Measurements from ENCODE around the gene RPS10. TPM values are rescaled to one million over a fixed set of nuclear protein-coding genes. Genes with fewer than 3 reads are reported as not detected.
"Not testable (repeated sequence)": the region's sequence is repeated elsewhere in the genome, so short reads cannot be mapped to it uniquely, and the experiment has no call there.

The RPS10 gene
- total RNA-seq, 2 donors from 2014 or later: 2,080 to 2,467 TPM

DNA sequence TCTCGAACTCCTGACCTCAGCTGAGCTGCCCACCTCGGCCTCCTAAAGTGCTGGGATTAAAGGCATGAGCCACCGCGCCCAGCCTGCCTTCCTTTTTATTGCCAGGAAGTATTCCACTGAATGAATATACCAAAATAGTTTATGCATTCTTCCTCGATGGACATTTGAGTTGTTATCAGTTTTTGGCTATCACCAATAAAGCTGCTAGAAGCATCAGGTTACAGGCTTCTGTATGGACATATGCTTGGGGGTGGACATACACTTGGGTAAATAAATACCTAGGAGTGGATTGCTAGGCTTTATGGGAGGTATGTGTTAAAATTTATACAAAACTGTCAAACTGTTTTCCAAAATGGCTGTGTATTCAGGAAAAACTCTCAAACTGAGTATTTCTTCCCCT is 10.0 kb upstream of the RPS10 start:
- no peaks in the 10 kb centered on the region for H3K4me1 Mint-ChIP-seq
- no peak overlapping the region for H3K4me3 Mint-ChIP-seq
- no peaks in the 10 kb centered on the region for H3K36me3 Mint-ChIP-seq (ENCODE audit: low read depth)
- ATAC-seq (replicated peaks): no peak
- H3K9me3 Mint-ChIP-seq: no peaks in the 10 kb centered on the region
- no peak overlapping the region for H3K27ac Mint-ChIP-seq
- H3K27me3 Mint-ChIP-seq: no peaks in the 10 kb centered on the region

DNA sequence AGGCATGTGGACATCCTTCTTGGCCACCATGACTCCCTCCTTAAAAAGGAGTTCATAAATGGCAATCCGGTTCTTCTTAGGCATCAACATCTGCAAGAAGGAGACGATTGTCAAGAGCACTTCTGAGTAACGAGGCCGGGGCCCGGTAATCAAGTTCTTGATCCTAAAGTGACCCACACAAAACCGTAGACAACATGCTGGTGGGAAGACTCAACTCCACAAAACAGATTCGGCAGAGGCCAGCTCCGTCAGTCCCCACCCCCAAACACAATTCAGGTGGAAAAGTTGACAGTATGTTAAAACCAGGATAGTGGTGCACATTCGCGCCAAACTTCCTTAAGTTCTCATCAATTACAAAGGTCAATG is 754 bp downstream of the RPS10 start:
- Mint-ChIP-seq H3K4me1 (peaks cover 4% of the 10 kb centered on the region), H3K27ac (peak overlapping the region; percentile 100), H3K27me3 (no peaks in the 10 kb centered on the region), H3K4me3 (peak overlapping the region; percentile 95), H3K9me3 (no peaks in the 10 kb centered on the region), H3K36me3 (ENCODE audit: low read depth) (peaks cover 61% of the 10 kb centered on the region)
- ATAC-seq (replicated peaks): no peak

DNA sequence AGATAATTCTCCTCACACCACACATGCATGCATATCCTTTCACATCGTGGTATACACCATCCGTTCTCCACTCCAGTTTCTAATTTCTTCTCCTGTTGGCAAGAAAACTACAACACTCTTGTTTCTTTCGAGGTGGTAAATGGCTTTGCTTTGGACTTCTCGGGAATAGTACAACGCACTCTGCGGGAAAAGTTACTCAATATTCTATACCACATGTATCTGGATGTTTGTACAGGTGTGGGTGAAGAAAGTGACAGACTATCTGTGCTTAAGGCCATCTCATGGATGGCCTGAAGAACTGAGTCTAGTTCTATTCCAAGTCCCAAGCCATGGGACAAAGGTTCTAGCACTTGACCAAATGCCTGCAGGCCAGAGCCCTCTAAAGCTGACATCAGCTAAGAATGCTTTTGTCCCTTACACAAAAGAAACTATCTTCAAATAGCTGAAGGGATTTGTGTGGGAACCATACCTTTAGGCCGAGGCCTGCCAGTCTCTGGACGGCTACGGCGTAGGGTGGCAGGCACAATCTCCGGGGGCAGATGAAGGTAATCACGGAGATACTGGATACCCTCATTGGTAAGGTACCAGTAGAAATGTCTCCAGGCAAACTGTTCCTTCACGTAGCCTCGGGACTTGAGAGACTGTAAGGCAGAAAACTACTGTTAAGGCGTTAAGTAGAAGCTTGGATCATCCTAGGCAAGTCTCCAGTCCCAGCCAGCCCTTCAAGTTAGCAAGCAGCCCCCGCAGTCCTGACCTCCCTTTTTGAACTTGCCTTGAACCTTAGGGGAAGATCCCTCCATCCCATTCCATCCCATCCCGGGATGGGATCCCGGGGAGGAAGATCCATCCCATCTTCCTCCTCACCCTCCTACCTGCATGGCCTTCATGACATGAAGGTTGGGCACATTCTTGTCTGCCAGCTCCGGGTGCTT is 1.4 kb downstream of the RPS10 start:
- Mint-ChIP-seq H3K9me3 (no peaks in the 10 kb centered on the region), H3K36me3 (ENCODE audit: low read depth) (peaks cover 67% of the 10 kb centered on the region), H3K4me3 (peak overlapping the region; percentile 95), H3K27ac (peak overlapping the region; percentile 100), H3K27me3 (no peaks in the 10 kb centered on the region), H3K4me1 (peaks cover 4% of the 10 kb centered on the region)
- ATAC-seq (replicated peaks): no peak

DNA sequence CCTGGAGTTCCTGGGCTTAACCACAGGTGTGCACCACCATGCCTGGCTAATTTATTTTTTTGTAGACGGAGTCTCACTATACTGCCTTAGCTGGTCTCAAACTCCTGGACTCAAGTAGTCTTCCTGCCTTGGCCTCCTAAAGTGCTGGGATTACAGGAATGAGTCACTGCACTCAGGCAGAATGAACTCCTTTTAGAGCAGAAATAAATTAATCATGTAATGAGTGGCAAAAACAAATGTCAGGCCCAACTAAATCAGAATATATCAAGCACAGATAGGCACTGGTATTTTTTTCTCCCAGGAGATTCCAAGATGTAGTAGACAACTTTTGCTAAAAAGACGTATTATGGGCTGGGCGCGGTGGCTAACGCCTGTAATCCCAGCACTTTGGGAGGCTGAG is 2.6 kb downstream of the RPS10 start:
- H3K27me3 Mint-ChIP-seq: no peaks in the 10 kb centered on the region
- H3K4me3 Mint-ChIP-seq: peak overlapping the region; percentile 95
- no peak for ATAC-seq (replicated peaks)
- H3K27ac Mint-ChIP-seq: peak overlapping the region; percentile 36
- H3K36me3 Mint-ChIP-seq (ENCODE audit: low read depth): peaks cover 80% of the 10 kb centered on the region
- H3K4me1 Mint-ChIP-seq: peaks cover 4% of the 10 kb centered on the region
- no peaks in the 10 kb centered on the region for H3K9me3 Mint-ChIP-seq

DNA sequence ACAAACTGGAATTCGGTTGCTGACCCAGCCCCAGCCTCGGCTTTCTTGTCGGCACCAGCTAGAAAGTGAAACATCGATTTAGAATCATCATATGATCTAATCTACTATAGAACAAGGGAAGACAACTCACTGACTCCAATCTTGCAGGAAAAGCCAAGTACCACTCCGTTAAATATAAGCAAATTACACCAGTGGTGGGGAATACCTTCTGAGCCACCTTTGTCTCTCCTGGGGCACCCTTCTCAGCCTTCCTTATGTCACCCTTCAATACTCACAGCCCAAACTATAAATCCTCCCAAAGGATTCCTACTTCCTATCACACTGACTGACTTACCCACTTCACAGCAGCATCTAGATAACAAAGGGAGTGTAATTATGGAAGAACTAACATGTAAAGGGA is 7.5 kb downstream of the RPS10 start:
- Mint-ChIP-seq H3K27ac (peak overlapping the region; percentile 29), H3K36me3 (ENCODE audit: low read depth) (peaks cover 94% of the 10 kb centered on the region), H3K27me3 (no peaks in the 10 kb centered on the region), H3K9me3 (no peaks in the 10 kb centered on the region), H3K4me1 (no peaks in the 10 kb centered on the region), H3K4me3 (no peak overlapping the region)
- ATAC-seq (replicated peaks): no peak

DNA sequence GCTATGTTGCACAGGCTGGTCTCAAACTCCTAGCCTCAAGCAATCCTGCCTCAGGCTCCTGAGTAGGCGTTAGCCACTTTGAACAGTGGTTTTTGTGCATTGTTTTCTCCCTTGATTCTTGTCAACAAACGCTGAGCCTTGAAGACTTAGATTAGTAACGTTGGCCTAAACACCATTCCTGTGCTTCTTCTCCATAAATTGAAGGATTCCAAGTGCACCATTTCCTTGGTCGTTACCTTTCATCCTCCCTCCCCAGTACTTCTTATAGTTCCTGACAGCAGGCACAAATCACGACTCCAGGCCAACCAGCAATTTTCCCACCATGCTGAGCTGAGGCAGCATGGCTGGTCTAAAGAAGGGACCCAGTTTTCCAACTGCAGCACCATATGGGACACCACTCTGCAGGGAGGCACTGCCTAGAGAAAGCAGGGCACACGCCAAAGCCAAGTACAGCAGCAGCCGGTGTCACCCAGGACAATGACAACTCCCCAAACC is 8.9 kb downstream of the RPS10 start:
- Mint-ChIP-seq H3K4me3 (no peak overlapping the region), H3K27ac (peak overlapping the region; percentile 28), H3K9me3 (no peaks in the 10 kb centered on the region), H3K36me3 (ENCODE audit: low read depth) (peaks cover 90% of the 10 kb centered on the region), H3K4me1 (peaks cover 5% of the 10 kb centered on the region), H3K27me3 (no peaks in the 10 kb centered on the region)
- ATAC-seq (replicated peaks): no peak

DNA sequence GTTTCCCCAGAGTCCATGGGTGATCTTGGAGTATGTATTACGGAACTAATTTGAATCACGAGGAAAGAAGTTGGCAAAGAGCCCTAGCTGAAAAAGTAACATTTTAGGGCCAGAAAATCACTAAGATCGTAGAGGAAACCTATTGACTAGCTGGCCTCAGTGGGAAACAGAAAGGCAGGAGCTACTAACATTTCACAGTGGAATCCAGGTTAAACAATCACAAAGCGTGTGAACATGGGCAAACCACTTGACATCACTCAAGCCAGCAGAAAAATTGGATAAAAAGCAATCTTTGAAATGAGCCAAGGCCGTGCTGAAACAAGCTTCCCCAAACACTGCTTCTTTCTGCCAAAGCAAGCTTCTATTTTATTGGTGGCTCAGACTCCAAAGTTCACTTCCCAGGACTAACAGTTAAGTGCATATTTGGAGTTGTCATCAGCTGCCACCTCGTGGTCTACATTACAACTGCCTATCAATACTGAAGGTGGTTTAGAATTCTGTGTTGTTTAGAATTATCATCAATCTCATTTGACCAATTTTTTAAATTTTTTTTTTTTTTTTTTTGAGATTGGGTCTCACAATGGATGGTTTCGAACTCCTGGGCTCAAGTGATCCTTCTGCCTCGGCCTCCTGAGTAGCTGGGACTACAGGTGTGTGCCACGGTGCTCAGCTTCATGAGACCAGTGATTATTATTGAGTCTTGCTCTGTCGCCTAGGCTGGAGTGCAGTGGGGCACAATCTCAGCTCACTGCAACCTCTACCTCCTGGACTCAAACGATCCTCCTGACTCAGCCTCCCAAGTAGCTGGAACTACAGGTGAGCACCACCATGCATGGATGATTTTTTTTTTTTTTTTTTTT is 10.6 kb downstream of the RPS10 start:
- H3K36me3 Mint-ChIP-seq (ENCODE audit: low read depth): peaks cover 77% of the 10 kb centered on the region
- no peaks in the 10 kb centered on the region for H3K9me3 Mint-ChIP-seq
- peaks cover 5% of the 10 kb centered on the region for H3K4me1 Mint-ChIP-seq
- no peak overlapping the region for H3K4me3 Mint-ChIP-seq
- no peaks in the 10 kb centered on the region for H3K27me3 Mint-ChIP-seq
- peak overlapping the region; percentile 17 for H3K27ac Mint-ChIP-seq
- ATAC-seq (replicated peaks): peak; percentile 51

DNA sequence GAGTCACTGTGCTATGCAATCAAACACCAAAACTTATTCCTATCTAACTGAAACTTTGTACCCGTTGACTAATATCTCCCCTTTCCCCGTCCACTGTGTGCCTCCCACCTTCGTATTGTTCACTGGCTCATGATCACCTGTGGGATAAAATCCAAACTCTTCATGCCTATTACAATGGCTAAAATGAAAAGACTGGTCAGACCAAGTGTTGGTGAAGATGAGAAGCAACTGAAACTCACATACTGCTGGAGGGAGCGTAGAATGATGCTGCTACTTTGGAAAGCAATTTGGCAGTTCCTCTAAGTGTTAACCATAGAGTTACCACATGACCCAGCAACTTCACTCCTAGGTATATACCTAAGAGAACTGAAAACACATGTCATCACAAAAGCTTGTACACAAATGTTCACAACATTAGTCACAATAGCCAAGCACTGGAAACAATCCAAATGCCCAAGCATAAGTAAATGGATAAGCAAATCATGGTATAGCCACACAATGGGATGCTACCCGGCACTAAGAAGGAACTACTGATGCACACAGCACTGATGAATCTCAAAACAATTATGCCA is 13.1 kb downstream of the RPS10 start:
- H3K27me3 Mint-ChIP-seq: no peaks in the 10 kb centered on the region
- H3K27ac Mint-ChIP-seq: peak overlapping the region; percentile 10
- H3K36me3 Mint-ChIP-seq (ENCODE audit: low read depth): peaks cover 52% of the 10 kb centered on the region
- no peaks in the 10 kb centered on the region for H3K9me3 Mint-ChIP-seq
- peaks cover 5% of the 10 kb centered on the region for H3K4me1 Mint-ChIP-seq
- H3K4me3 Mint-ChIP-seq: no peak overlapping the region
- peak; percentile 73 for ATAC-seq (replicated peaks)

DNA sequence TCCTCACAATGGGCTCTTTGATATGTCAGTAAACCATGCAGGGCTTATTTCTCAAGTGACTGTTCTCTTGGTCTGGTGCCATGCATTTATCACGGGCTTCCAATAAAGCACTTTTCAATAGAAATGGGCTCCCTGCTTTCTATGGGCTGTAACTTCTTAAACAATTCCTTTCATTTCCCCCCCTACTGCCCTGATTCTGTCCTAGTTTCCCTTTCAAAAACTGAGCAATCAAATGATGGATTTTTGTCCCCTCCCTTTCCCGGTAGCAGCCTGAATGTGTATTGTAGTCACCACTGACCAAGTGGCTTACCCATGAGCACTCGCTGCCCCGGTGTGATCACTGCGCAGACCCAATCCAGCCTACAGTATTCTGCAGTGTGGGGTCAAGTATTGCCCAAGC is 13.9 kb downstream of the RPS10 start:
- H3K27me3 Mint-ChIP-seq: no peaks in the 10 kb centered on the region
- no peak overlapping the region for H3K27ac Mint-ChIP-seq
- no peaks in the 10 kb centered on the region for H3K9me3 Mint-ChIP-seq
- no peak for ATAC-seq (replicated peaks)
- H3K4me3 Mint-ChIP-seq: no peak overlapping the region
- H3K4me1 Mint-ChIP-seq: peaks cover 5% of the 10 kb centered on the region
- H3K36me3 Mint-ChIP-seq (ENCODE audit: low read depth): peaks cover 45% of the 10 kb centered on the region

DNA sequence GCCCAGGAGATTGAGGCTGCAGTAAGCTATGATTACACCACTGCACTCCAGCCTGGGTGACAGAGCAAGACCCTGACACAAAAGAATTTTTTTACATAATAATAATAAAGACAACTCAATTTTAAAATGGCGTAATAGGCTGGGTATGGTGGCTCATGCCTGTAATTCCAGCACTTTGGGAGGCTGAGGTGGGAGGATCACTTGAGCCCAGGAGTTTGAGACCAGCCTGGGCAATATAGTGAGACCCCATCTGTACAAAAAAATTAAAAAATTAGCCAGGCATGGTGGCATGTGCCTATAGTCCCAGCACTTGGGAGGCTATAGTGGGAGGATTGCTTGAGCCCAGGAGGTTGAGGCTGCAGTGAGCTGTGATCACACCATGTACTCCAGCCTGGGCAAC is 18.0 kb downstream of the RPS10 start:
- H3K4me3 Mint-ChIP-seq; H3K27ac Mint-ChIP-seq; H3K9me3 Mint-ChIP-seq; H3K27me3 Mint-ChIP-seq; H3K4me1 Mint-ChIP-seq; ATAC-seq (replicated peaks): not testable (repeated sequence)
- H3K36me3 Mint-ChIP-seq (ENCODE audit: low read depth): peaks cover 15% of the 10 kb centered on the region

DNA sequence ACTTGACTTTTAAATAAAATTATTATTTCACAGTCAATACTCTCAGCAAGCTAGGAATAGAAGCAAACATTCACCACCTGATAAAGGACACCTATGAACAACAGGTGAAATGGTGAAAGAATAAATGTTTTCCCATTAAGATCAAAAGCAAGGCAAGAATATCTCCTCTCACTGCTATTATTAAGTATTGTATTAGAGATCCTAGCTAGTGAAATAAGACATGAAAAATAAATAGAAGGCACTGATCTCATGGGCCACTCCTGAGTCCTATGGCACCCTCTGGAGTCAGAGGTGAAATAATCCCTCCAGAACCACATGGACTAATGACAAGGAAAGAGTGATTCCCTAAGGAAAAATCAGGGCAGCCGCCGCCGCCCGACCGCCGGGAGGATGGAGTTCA is 29.4 kb downstream of the RPS10 start:
- no peak overlapping the region for H3K27ac Mint-ChIP-seq
- H3K9me3 Mint-ChIP-seq: no peaks in the 10 kb centered on the region
- no peak for ATAC-seq (replicated peaks)
- H3K4me1 Mint-ChIP-seq: peaks cover 5% of the 10 kb centered on the region
- H3K4me3 Mint-ChIP-seq: no peak overlapping the region
- H3K36me3 Mint-ChIP-seq (ENCODE audit: low read depth): no peaks in the 10 kb centered on the region
- H3K27me3 Mint-ChIP-seq: no peaks in the 10 kb centered on the region

DNA sequence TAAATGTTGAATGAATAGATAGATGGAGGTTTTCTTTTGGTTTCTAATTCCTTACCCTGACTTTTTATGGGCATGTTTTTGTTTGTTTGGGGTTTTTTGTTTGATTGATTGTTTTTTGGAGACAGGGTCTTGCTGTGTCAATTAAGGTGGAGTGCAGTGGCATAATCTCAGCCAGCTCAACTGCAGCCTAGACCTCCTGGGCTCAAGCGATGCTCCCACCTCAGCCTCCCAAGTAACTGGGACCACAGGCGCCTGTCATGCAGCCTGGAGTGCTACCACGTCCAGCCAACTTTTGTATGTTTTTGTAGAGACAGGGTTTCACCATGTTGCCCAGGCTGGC is 31.9 kb downstream of the RPS10 start:
- Mint-ChIP-seq H3K27ac (peak overlapping the region; percentile 33), H3K36me3 (ENCODE audit: low read depth) (no peaks in the 10 kb centered on the region), H3K4me3 (no peak overlapping the region), H3K4me1 (peaks cover 10% of the 10 kb centered on the region), H3K9me3 (no peaks in the 10 kb centered on the region), H3K27me3 (no peaks in the 10 kb centered on the region)
- ATAC-seq (replicated peaks): no peak

DNA sequence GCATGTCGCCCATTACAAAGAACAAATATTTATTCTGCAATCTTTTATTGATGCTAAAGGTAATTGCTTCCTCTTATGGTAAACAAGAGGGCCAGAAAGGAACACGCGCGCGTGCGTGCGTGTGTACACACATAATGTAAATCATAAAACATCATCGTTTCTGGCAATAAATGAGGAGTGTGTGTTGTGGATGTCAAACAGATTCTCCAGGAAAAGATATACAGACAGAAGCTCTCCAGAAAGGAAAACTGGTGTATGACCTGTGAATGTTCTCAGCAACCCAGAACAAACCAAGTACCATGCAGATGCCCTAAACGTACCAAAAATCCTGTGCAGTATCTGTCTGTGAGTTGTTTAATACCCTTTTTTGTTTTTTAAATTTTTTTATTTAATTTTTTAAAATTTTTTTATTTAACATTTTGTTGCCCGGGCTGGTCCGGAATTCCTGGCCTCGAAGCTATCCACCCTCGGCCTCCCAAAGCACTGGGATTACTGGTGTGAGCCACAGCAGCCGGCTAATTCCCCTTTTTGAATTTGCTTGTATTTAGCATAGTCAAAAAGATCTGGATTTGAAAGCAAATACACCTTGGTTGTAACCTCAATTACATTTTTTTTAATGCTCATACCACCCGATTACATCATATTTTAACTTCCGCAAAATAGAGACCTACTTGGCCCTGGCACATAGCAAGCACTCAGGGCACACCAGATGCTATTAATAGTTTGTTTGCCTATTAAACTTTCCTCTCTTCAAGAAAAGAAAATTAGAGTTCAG is 32.5 kb downstream of the RPS10 start:
- Mint-ChIP-seq H3K4me3 (no peak overlapping the region), H3K36me3 (ENCODE audit: low read depth) (no peaks in the 10 kb centered on the region)

More for the DNA sequence above, 32.5 kb downstream of the RPS10 start:
- ATAC-seq (replicated peaks): no peak
- H3K9me3 Mint-ChIP-seq: no peaks in the 10 kb centered on the region
- H3K27me3 Mint-ChIP-seq: no peaks in the 10 kb centered on the region
- peak overlapping the region; percentile 75 for H3K27ac Mint-ChIP-seq
- H3K4me1 Mint-ChIP-seq: peaks cover 13% of the 10 kb centered on the region
